Stomach (tissue), 4 donors: Measurements from ENCODE around the gene MED25.

Source experiments
- CTCF ChIP-seq, 7 experiments: fragments of 450-650 bp in 4 of 7; fragments of 200-600 bp in 3 of 7; sonication (generic) in 3 of 7; IDR thresholded peaks; one replicate each; pipeline ENCODE4 v1.5.1; 2016 to 2019; ENCODE audit warnings: antibody characterized with exemption in 7 of 7, control low read depth in 2 of 7, mild to moderate bottlenecking in 1 of 7
- POLR2A ChIP-seq, 4 donors: fragments of 450-650 bp; IDR thresholded peaks; one replicate each; pipeline ENCODE4 v1.6.1; 2016; ENCODE audit warnings: antibody characterized with exemption in 4 of 4, control low read depth in 2 of 4, mild to moderate bottlenecking in 1 of 4, moderate library complexity in 1 of 4

- TF ChIP-seq CTCF (IDR thresholded peaks at IDR 0.05) (no peak), POLR2A (IDR thresholded peaks at IDR 0.05) (no peak)
Observed at GRCh38 chr19:49846408-49846807, 28.3 kb downstream of the MED25 start.
